Measurements from ENCODE around the gene CETN2. TPM values are rescaled to one million over a fixed set of nuclear protein-coding genes. Genes with fewer than 3 reads are reported as not detected.

The CETN2 gene
- total RNA-seq, 2 donors from 2014 or later = 33.6 to 39.8 TPM

DNA sequence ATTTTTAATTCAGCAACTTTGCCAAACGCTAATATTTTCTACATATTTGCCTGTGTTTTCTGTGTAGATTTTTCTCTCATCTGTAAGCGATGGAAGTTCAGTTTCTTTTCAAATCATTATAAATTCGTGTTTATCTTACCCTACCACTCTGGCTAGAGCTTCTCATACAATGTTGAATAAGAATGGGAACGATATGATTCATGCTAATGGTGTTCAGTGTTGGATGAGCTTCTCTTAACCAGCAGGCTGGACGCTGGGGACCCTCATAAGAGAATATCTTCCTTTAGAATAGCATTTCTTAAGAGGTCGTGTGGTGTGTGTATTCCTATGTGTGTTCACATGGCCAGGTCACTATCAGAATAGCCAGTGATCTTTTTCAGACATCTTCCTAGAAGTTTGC lies 31.3 kb upstream of the CETN2 start:
- no peaks in the 10 kb centered on the region for H3K36me3 ChIP-seq

GRCh38 chrX:152861116-152861515 lies 30.6 kb upstream of the CETN2 start:
- TF ChIP-seq POLR2AphosphoS5 (IDR thresholded peaks at IDR 0.05) (no peak), CTCF (IDR thresholded peaks at IDR 0.05) (no peak), POLR2A (IDR thresholded peaks at IDR 0.05) (no peak)
- Histone ChIP-seq H3K9me3 (no peaks in the 10 kb centered on the region), H3K4me3 (no peak overlapping the region), H3K27me3 (replicated peaks; ENCODE audit: insufficient read depth) (no peaks in the 10 kb centered on the region), H3K4me1 (replicated peaks) (no peaks in the 10 kb centered on the region), H3K27ac (no peak overlapping the region), H3K36me3 (no peaks in the 10 kb centered on the region)
- no peak for DNase-seq (ENCODE audit: low spot score)
- intact Hi-C loops (cut with DNase I) = no loop called here
- WGBS = 25% methylated on average over 3 of the region's 3 CpGs

More for the DNA sequence above, 31.3 kb upstream of the CETN2 start:
- Histone ChIP-seq H3K27me3 (replicated peaks; ENCODE audit: insufficient read depth) (no peaks in the 10 kb centered on the region), H3K4me1 (replicated peaks) (no peaks in the 10 kb centered on the region), H3K9me3 (no peaks in the 10 kb centered on the region), H3K4me3 (no peak overlapping the region), H3K27ac (no peak overlapping the region)
- no peak for TF ChIP-seq CTCF (IDR thresholded peaks at IDR 0.05)
- TF ChIP-seq POLR2A (IDR thresholded peaks at IDR 0.05) = no peak
- no peak for TF ChIP-seq POLR2AphosphoS5 (IDR thresholded peaks at IDR 0.05)
- no peak for DNase-seq (ENCODE audit: low spot score)
- intact Hi-C loops (cut with DNase I) = no loop called here
- 77% methylated on average over 6 of the region's 6 CpGs for WGBS

- intact Hi-C loops (cut with DNase I) = no loop called here
- no peaks in the 10 kb centered on the region for H3K4me1 ChIP-seq (replicated peaks)
- DNase-seq (ENCODE audit: low spot score) = no peak
- H3K36me3 ChIP-seq = no peaks in the 10 kb centered on the region
- H3K27ac ChIP-seq = no peak overlapping the region
- TF ChIP-seq POLR2A (IDR thresholded peaks at IDR 0.05) (no peak), CTCF (IDR thresholded peaks at IDR 0.05) (no peak), POLR2AphosphoS5 (IDR thresholded peaks at IDR 0.05) (no peak)
- 97% methylated on average over 7 of the region's 7 CpGs for WGBS
- no peak overlapping the region for H3K4me3 ChIP-seq
- no peaks in the 10 kb centered on the region for H3K9me3 ChIP-seq
- H3K27me3 ChIP-seq (replicated peaks; ENCODE audit: insufficient read depth) = no peaks in the 10 kb centered on the region
Observed at GRCh38 chrX:152853986-152854385, 23.4 kb upstream of the CETN2 start.

- no peaks in the 10 kb centered on the region for H3K27me3 ChIP-seq (replicated peaks; ENCODE audit: insufficient read depth)
- no peak overlapping the region for H3K27ac ChIP-seq
- H3K9me3 ChIP-seq = no peaks in the 10 kb centered on the region
- H3K36me3 ChIP-seq = no peaks in the 10 kb centered on the region
- intact Hi-C loops (cut with DNase I) = no loop called here
- no peak for DNase-seq (ENCODE audit: low spot score)
- whole genome bisulfite sequencing = 89% methylated on average over 2 of the region's 2 CpGs
- H3K4me3 ChIP-seq = no peak overlapping the region
- no peaks in the 10 kb centered on the region for H3K4me1 ChIP-seq (replicated peaks)
- TF ChIP-seq CTCF (IDR thresholded peaks at IDR 0.05) (no peak), POLR2A (IDR thresholded peaks at IDR 0.05) (no peak), POLR2AphosphoS5 (IDR thresholded peaks at IDR 0.05) (no peak)
Observed at GRCh38 chrX:152850465-152850864, 19.9 kb upstream of the CETN2 start.

GRCh38 chrX:152847281-152847680 lies 16.7 kb upstream of the CETN2 start:
- DNase-seq (ENCODE audit: low spot score) = no peak
- Histone ChIP-seq H3K9me3 (no peaks in the 10 kb centered on the region), H3K4me3 (no peak overlapping the region), H3K27ac (no peak overlapping the region), H3K36me3 (no peaks in the 10 kb centered on the region), H3K27me3 (replicated peaks; ENCODE audit: insufficient read depth) (no peaks in the 10 kb centered on the region), H3K4me1 (replicated peaks) (no peaks in the 10 kb centered on the region)
- WGBS = 76% methylated on average over 6 of the region's 6 CpGs
- TF ChIP-seq POLR2AphosphoS5 (IDR thresholded peaks at IDR 0.05) (no peak), CTCF (IDR thresholded peaks at IDR 0.05) (no peak), POLR2A (IDR thresholded peaks at IDR 0.05) (no peak)
- intact Hi-C loops (cut with DNase I) = no loop called here

All from prostate gland (tissue), 2 donors.